Astrocyte (in vitro differentiated cells and primary cell): ENCODE data around the gene TRPC6. TPM values are rescaled to one million over a fixed set of nuclear protein-coding genes. Genes with fewer than 3 reads are reported as not detected.
A peak's percentile ranks its signal among the peaks of the same experiment; 100 is the strongest.

ENCODE experiments used
- DNase-seq: peaks from one replicate; pipeline ENCODE4 v3.0.0-alpha.2; 2010; ENCODE audit warnings: low read depth
- FAIRE-seq: peaks from 2 replicates; lab custom pipeline; 2011; peaks lifted over from hg19 to GRCh38; lab: Jason Lieb, UNC
- H2AFZ ChIP-seq: 2 replicates; pipeline ENCODE4 v1.6.0; 2012; ENCODE audit warnings: low read depth, low read length, inconsistent platforms
- H3K27ac ChIP-seq: 2 replicates; pipeline ENCODE4 v1.5.1; 2011; ENCODE audit warnings: low read depth, low read length, inconsistent platforms
- H3K27me3 ChIP-seq: 2 replicates; pipeline ENCODE4 v1.6.0; 2011; ENCODE audit warnings: low read length, inconsistent platforms; ENCODE audit not compliant: insufficient read depth
- H3K36me3 ChIP-seq: 2 replicates; pipeline ENCODE4 v1.5.1; 2011; ENCODE audit warnings: low read length, inconsistent platforms; ENCODE audit not compliant: insufficient read depth
- H3K4me1 ChIP-seq: 2 replicates; pipeline ENCODE4 v1.5.1; 2011; ENCODE audit warnings: low read length, inconsistent platforms; ENCODE audit not compliant: insufficient read depth
- H3K4me2 ChIP-seq: 2 replicates; pipeline ENCODE4 v1.6.0; 2012; ENCODE audit warnings: low read length, inconsistent platforms
- H3K4me3 ChIP-seq: 2 replicates; pipeline ENCODE4 v1.5.1; 2011; ENCODE audit warnings: low read depth, mild to moderate bottlenecking, low read length, inconsistent platforms; ENCODE audit not compliant: insufficient read depth
- H3K79me2 ChIP-seq: 2 replicates; pipeline ENCODE4 v1.6.0; 2012; ENCODE audit warnings: mild to moderate bottlenecking, low read length, inconsistent platforms; ENCODE audit not compliant: insufficient read depth
- H3K9ac ChIP-seq: 2 replicates; pipeline ENCODE4 v1.6.0; 2012; ENCODE audit warnings: mild to moderate bottlenecking, low read length, inconsistent platforms
- H3K9me3 ChIP-seq: 2 replicates; pipeline ENCODE4 v1.5.1; 2012; ENCODE audit warnings: low read depth, mild to moderate bottlenecking, low read length, inconsistent platforms; ENCODE audit not compliant: insufficient read depth
- H4K20me1 ChIP-seq: 2 replicates; pipeline ENCODE4 v1.6.0; 2012; ENCODE audit warnings: low read length, inconsistent platforms; ENCODE audit not compliant: insufficient read depth
- H3K27ac Mint-ChIP-seq: one replicate; pipeline ENCODE4 v1.8.0; 2021; ENCODE audit warnings: mild to moderate bottlenecking, mixed read lengths; ENCODE audit not compliant: unreplicated experiment
- H3K27me3 Mint-ChIP-seq: one replicate; pipeline ENCODE4 v1.8.0; 2021; ENCODE audit warnings: low read depth, mixed read lengths; ENCODE audit not compliant: unreplicated experiment
- H3K36me3 Mint-ChIP-seq: one replicate; pipeline ENCODE4 v1.8.0; 2021; ENCODE audit warnings: low read depth, mixed read lengths; ENCODE audit not compliant: unreplicated experiment
- H3K4me1 Mint-ChIP-seq: one replicate; pipeline ENCODE4 v1.8.0; 2021; ENCODE audit warnings: low read depth, mixed read lengths; ENCODE audit not compliant: unreplicated experiment
- H3K4me3 Mint-ChIP-seq: one replicate; pipeline ENCODE4 v1.8.0; 2021; ENCODE audit warnings: mild to moderate bottlenecking, moderate library complexity, mixed read lengths; ENCODE audit not compliant: unreplicated experiment
- H3K9me3 Mint-ChIP-seq: one replicate; pipeline ENCODE4 v1.8.0; 2021; ENCODE audit warnings: mild to moderate bottlenecking, mixed read lengths; ENCODE audit not compliant: unreplicated experiment
- CTCF ChIP-seq: IDR thresholded peaks from 2 replicates; pipeline ENCODE4 v1.5.1; 2011; ENCODE audit warnings: low read depth, mild to moderate bottlenecking, inconsistent platforms, low read length, moderate library complexity; ENCODE audit not compliant: insufficient read depth
- EZH2 ChIP-seq: IDR thresholded peaks from 2 replicates; pipeline ENCODE4 v1.6.1; 2012; ENCODE audit warnings: mild to moderate bottlenecking, low read length, inconsistent platforms; ENCODE audit not compliant: insufficient read depth
- total RNA-seq: library from RNA; stranded (reverse); gene quantifications from 2 replicates; pipeline ENCODE4 v1.2.1, GENCODE V29; 2021

Gene TRPC6
- total RNA-seq, 1 donor from 2014 or later = 0.07 TPM

- H3K79me2 ChIP-seq = no peaks in the 10 kb centered on the region
- H4K20me1 ChIP-seq = no peaks in the 10 kb centered on the region
- H3K4me3 ChIP-seq = no peak overlapping the region
- no peak overlapping the region for H3K4me2 ChIP-seq
- TF ChIP-seq EZH2 (no peak), CTCF (no peak)
- no peaks in the 10 kb centered on the region for H3K4me1 ChIP-seq
- H3K9ac ChIP-seq = no peak overlapping the region
- H3K27me3 ChIP-seq = no peaks in the 10 kb centered on the region
- H3K4me1 Mint-ChIP-seq = no peaks in the 10 kb centered on the region
- H3K9me3 Mint-ChIP-seq = no peaks in the 10 kb centered on the region
- no peak overlapping the region for H3K27ac Mint-ChIP-seq
- no peak for DNase-seq
- H3K27ac ChIP-seq = no peak overlapping the region
- H3K27me3 Mint-ChIP-seq = peaks cover 3% of the 10 kb centered on the region
- H2AFZ ChIP-seq = no peak overlapping the region
- no peaks in the 10 kb centered on the region for H3K36me3 Mint-ChIP-seq
- H3K36me3 ChIP-seq = no peaks in the 10 kb centered on the region
- no peak for FAIRE-seq
- H3K9me3 ChIP-seq = no peaks in the 10 kb centered on the region
- no peak overlapping the region for H3K4me3 Mint-ChIP-seq
Measured at GRCh38 chr11:101498891-101499290, 84.9 kb downstream of the TRPC6 start.

- TF ChIP-seq EZH2 = no peak
- Histone ChIP-seq H3K4me3 (no peak overlapping the region), H3K9me3 (no peaks in the 10 kb centered on the region), H3K27me3 (no peaks in the 10 kb centered on the region), H3K9ac (no peak overlapping the region), H3K27ac (no peak overlapping the region), H3K36me3 (no peaks in the 10 kb centered on the region), H2AFZ (no peak overlapping the region), H4K20me1 (no peaks in the 10 kb centered on the region), H3K4me1 (no peaks in the 10 kb centered on the region), H3K4me2 (no peak overlapping the region), H3K79me2 (no peaks in the 10 kb centered on the region)
- Mint-ChIP-seq H3K4me3 (no peak overlapping the region), H3K4me1 (no peaks in the 10 kb centered on the region), H3K9me3 (no peaks in the 10 kb centered on the region), H3K27me3 (no peaks in the 10 kb centered on the region), H3K36me3 (no peaks in the 10 kb centered on the region), H3K27ac (no peak overlapping the region)
- no peak for DNase-seq
- FAIRE-seq = no peak
Measured at GRCh38 chr11:101497291-101497690, 86.5 kb downstream of the TRPC6 start.

- H3K4me1 Mint-ChIP-seq = peaks cover 7% of the 10 kb centered on the region
- no peaks in the 10 kb centered on the region for H3K36me3 Mint-ChIP-seq
- peaks cover 3% of the 10 kb centered on the region for H3K4me1 ChIP-seq
- H3K9me3 Mint-ChIP-seq = no peaks in the 10 kb centered on the region
- H3K9me3 ChIP-seq = no peaks in the 10 kb centered on the region
- peak overlapping the region; percentile 66 for H3K27ac Mint-ChIP-seq
- no peak overlapping the region for H3K4me2 ChIP-seq
- H3K27ac ChIP-seq = no peak overlapping the region
- FAIRE-seq (no peak), DNase-seq (no peak)
- H3K4me3 Mint-ChIP-seq = no peak overlapping the region
- no peak overlapping the region for H3K9ac ChIP-seq
- H3K79me2 ChIP-seq = no peaks in the 10 kb centered on the region
- H4K20me1 ChIP-seq = no peaks in the 10 kb centered on the region
- no peak overlapping the region for H2AFZ ChIP-seq
- H3K4me3 ChIP-seq = no peak overlapping the region
- H3K27me3 Mint-ChIP-seq = no peaks in the 10 kb centered on the region
- no peaks in the 10 kb centered on the region for H3K27me3 ChIP-seq
- H3K36me3 ChIP-seq = no peaks in the 10 kb centered on the region
- no peak for TF ChIP-seq EZH2
- no peak for TF ChIP-seq CTCF
Measured at GRCh38 chr11:101487775-101488174, 96.0 kb downstream of the TRPC6 start.
